ENCODE results near the gene KCNK6. TPM values are rescaled to one million over a fixed set of nuclear protein-coding genes. Genes with fewer than 3 reads are reported as not detected.

Gene KCNK6
- total RNA-seq, 1 experiment from 2014 or later, result 6.1 TPM

DNA sequence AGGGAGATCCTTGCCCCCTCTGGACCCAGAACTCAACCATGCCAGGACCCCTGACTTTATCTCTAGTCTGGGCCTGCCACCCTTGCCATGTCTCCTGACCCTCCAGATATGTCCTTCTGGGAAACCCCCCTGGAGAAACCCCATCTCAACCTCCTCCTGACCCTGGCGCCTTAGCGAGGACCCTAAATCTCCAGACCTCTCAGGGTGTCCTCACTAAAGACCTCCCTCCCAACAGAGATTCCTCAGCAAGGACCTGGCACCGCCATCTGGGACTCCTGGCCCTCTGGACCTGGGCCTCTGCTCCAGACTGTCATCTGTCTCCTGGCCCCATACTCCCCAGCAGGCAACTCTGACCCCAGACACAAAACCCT is 1.3 kb downstream of the KCNK6 start:
- H3K4me3 Mint-ChIP-seq (ENCODE audit: unreplicated experiment), result peak overlapping the region; percentile 74
- Histone ChIP-seq H3K27me3 (replicated peaks; ENCODE audit: control insufficient read depth, insufficient read depth, low read length) (no peaks in the 10 kb centered on the region), H3K4me1 (0 out of 2 replicates have a peak, but pooled peaks cover 4% of the 10 kb centered on the region), H3K36me3 (ENCODE audit: control insufficient read depth, insufficient read depth, low read length) (no peaks in the 10 kb centered on the region), H3K4me3 (ENCODE audit: low read depth, low read length) (no peak overlapping the region), H3K9me3 (no peaks in the 10 kb centered on the region)
- H3K27me3 Mint-ChIP-seq (ENCODE audit: insufficient read depth, unreplicated experiment), result no peaks in the 10 kb centered on the region
- ChIA-PET POLR2A (no interaction called here), CTCF (interaction anchor here (0.7 kb wide), 1 partner anchor 44 kb away, joined by 4 read pairs; no protein-coding TSS in a partner anchor)
- no peak for TF ChIP-seq CTCF (IDR thresholded peaks at IDR 0.05; ENCODE audit: insufficient read depth in 1 of 2, low read depth in 1 of 2, low read length in 1 of 2, severe bottlenecking in 1 of 2, unreplicated experiment in 1 of 2)
- peaks cover 5% of the 10 kb centered on the region for H3K36me3 Mint-ChIP-seq (ENCODE audit: insufficient read depth, unreplicated experiment)
- no TSS peak for BruUV-seq (replicated peaks)
- H3K4me1 Mint-ChIP-seq (ENCODE audit: low read depth, unreplicated experiment), result peaks cover 11% of the 10 kb centered on the region
- H3K9me3 Mint-ChIP-seq (ENCODE audit: unreplicated experiment), result no peaks in the 10 kb centered on the region
- intact Hi-C loops (cut with micrococcal nuclease; ENCODE audit: unreplicated experiment), result no loop called here
- no peak for DNase-seq
- H3K27ac Mint-ChIP-seq (ENCODE audit: unreplicated experiment), result no peak overlapping the region

- ChIA-PET POLR2A (no interaction called here), CTCF (no interaction called here)
- BruUV-seq (replicated peaks), result no TSS peak
- no peaks in the 10 kb centered on the region for H3K27me3 Mint-ChIP-seq (ENCODE audit: insufficient read depth, unreplicated experiment)
- H3K36me3 ChIP-seq (ENCODE audit: control insufficient read depth, insufficient read depth, low read length), result no peaks in the 10 kb centered on the region
- H3K4me1 Mint-ChIP-seq (ENCODE audit: low read depth, unreplicated experiment), result peaks cover 4% of the 10 kb centered on the region
- no peaks in the 10 kb centered on the region for H3K9me3 Mint-ChIP-seq (ENCODE audit: unreplicated experiment)
- no peak overlapping the region for H3K27ac Mint-ChIP-seq (ENCODE audit: unreplicated experiment)
- intact Hi-C loops (cut with micrococcal nuclease; ENCODE audit: unreplicated experiment), result no loop called here
- no peak for DNase-seq
- H3K9me3 ChIP-seq, result no peaks in the 10 kb centered on the region
- H3K4me3 Mint-ChIP-seq (ENCODE audit: unreplicated experiment), result no peak overlapping the region
- H3K4me3 ChIP-seq (ENCODE audit: low read depth, low read length), result no peak overlapping the region
- no peak for TF ChIP-seq CTCF (IDR thresholded peaks at IDR 0.05; ENCODE audit: insufficient read depth in 1 of 2, low read depth in 1 of 2, low read length in 1 of 2, severe bottlenecking in 1 of 2, unreplicated experiment in 1 of 2)
- no peaks in the 10 kb centered on the region for H3K27me3 ChIP-seq (replicated peaks; ENCODE audit: control insufficient read depth, insufficient read depth, low read length)
- 0 out of 2 replicates have a peak, but pooled peaks cover 4% of the 10 kb centered on the region for H3K4me1 ChIP-seq
- H3K36me3 Mint-ChIP-seq (ENCODE audit: insufficient read depth, unreplicated experiment), result peaks cover 5% of the 10 kb centered on the region
These were observed 2.1 kb downstream of the KCNK6 start for GRCh38 chr19:38321646-38322196.

DNA sequence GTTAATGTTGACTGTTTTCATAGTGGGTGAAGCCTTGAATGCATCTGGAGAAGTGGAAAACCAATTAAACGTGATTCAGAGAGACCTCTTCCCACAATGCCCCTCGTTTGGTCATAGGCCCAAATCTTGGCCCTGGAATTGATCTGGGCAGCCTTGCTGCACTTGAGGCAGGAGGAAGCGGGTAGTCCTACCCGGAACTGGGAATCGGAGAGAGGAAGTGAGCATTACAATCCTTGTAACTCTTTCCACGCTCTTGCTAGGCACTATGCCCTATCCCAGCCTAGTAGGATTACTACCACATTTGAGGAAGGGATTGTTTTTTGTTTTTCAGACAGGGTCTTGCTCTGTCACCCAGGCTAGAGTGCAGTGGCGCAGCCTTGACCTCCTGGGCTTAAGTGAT is 3.6 kb downstream of the KCNK6 start:
- Mint-ChIP-seq H3K27me3 (ENCODE audit: insufficient read depth, unreplicated experiment) (no peaks in the 10 kb centered on the region), H3K9me3 (ENCODE audit: unreplicated experiment) (no peaks in the 10 kb centered on the region), H3K4me3 (ENCODE audit: unreplicated experiment) (no peak overlapping the region), H3K4me1 (ENCODE audit: low read depth, unreplicated experiment) (no peaks in the 10 kb centered on the region), H3K36me3 (ENCODE audit: insufficient read depth, unreplicated experiment) (peaks cover 5% of the 10 kb centered on the region), H3K27ac (ENCODE audit: unreplicated experiment) (no peak overlapping the region)
- Histone ChIP-seq H3K36me3 (ENCODE audit: control insufficient read depth, insufficient read depth, low read length) (no peaks in the 10 kb centered on the region), H3K4me1 (0 out of 2 replicates have a peak, but pooled peaks cover 4% of the 10 kb centered on the region), H3K9me3 (no peaks in the 10 kb centered on the region), H3K4me3 (ENCODE audit: low read depth, low read length) (no peak overlapping the region), H3K27me3 (replicated peaks; ENCODE audit: control insufficient read depth, insufficient read depth, low read length) (no peaks in the 10 kb centered on the region)
- no peak for DNase-seq
- no TSS peak for BruUV-seq (replicated peaks)
- intact Hi-C loops (cut with micrococcal nuclease; ENCODE audit: unreplicated experiment), result no loop called here
- CTCF ChIA-PET, result no interaction called here
- no peak for TF ChIP-seq CTCF (IDR thresholded peaks at IDR 0.05; ENCODE audit: insufficient read depth in 1 of 2, low read depth in 1 of 2, low read length in 1 of 2, severe bottlenecking in 1 of 2, unreplicated experiment in 1 of 2)
- POLR2A ChIA-PET, result no interaction called here

Data from Caco-2 (cell line).